H9 (cell line): ENCODE measurements around the gene B3GNT4. TPM values are rescaled to one million over a fixed set of nuclear protein-coding genes. Genes with fewer than 3 reads are reported as not detected.

Experiments used
- DNase-seq: peaks from one replicate; pipeline ENCODE4 v3.0.0-alpha.2; 2017
- H2AFZ ChIP-seq: one replicate; pipeline ENCODE4 v1.6.1; 2013; ENCODE audit warnings: mild to moderate bottlenecking, low read length, control low read depth, moderate library complexity
- H2AK5ac ChIP-seq: 2 replicates; pipeline ENCODE4 v1.6.1; 2013; ENCODE audit warnings: low read length, control low read depth, mixed read lengths; ENCODE audit not compliant: insufficient read length
- H2BK120ac ChIP-seq: one replicate; pipeline ENCODE4 v1.6.1; 2013; ENCODE audit warnings: low read depth, mild to moderate bottlenecking, low read length, control low read depth, inconsistent platforms; ENCODE audit not compliant: poor library complexity, severe bottlenecking
- H2BK12ac ChIP-seq: 2 replicates; pipeline ENCODE4 v1.6.1; 2013; ENCODE audit warnings: low read length, control low read depth, mixed read lengths, low read depth; ENCODE audit not compliant: insufficient read length
- H2BK15ac ChIP-seq: 2 replicates; pipeline ENCODE4 v1.6.1; 2013; ENCODE audit warnings: low read depth, low read length, control low read depth
- H2BK20ac ChIP-seq: one replicate; pipeline ENCODE4 v1.6.1; 2013; ENCODE audit warnings: low read depth, mild to moderate bottlenecking, low read length, control low read depth, inconsistent platforms; ENCODE audit not compliant: poor library complexity, severe bottlenecking
- H2BK5ac ChIP-seq: 2 replicates; pipeline ENCODE4 v1.6.1; 2013; ENCODE audit warnings: low read length, control low read depth, mixed read lengths; ENCODE audit not compliant: insufficient read length
- H3K14ac ChIP-seq: 2 replicates; pipeline ENCODE4 v1.6.1; 2013; ENCODE audit warnings: low read length, control low read depth; ENCODE audit not compliant: insufficient read depth
- H3K18ac ChIP-seq: 2 replicates; pipeline ENCODE4 v1.6.1; 2013; ENCODE audit warnings: low read depth, mild to moderate bottlenecking, mixed read lengths, low read length, control low read depth; ENCODE audit not compliant: insufficient read length
- H3K23ac ChIP-seq: 2 replicates; pipeline ENCODE4 v1.6.1; 2013; ENCODE audit warnings: low read length, control low read depth, mixed read lengths, low read depth; ENCODE audit not compliant: insufficient read length
- H3K23me2 ChIP-seq: 2 replicates; pipeline ENCODE4 v1.6.1; 2013; ENCODE audit warnings: low read depth, mild to moderate bottlenecking, mixed read lengths, low read length, control low read depth; ENCODE audit not compliant: insufficient read length, poor library complexity, severe bottlenecking
- H3K27ac ChIP-seq: 2 replicates; pipeline ENCODE4 v1.5.1; 2013; ENCODE audit warnings: low read length, control low read depth, mixed read lengths, low read depth; ENCODE audit not compliant: insufficient read length
- H3K27me3 ChIP-seq: 2 replicates; pipeline ENCODE4 v1.6.1; 2013; ENCODE audit warnings: low read length, control low read depth, inconsistent platforms; ENCODE audit not compliant: insufficient read depth
- H3K4ac ChIP-seq: 2 replicates; pipeline ENCODE4 v1.6.1; 2013; ENCODE audit warnings: low read depth, mild to moderate bottlenecking, control low read depth, inconsistent platforms, low read length, moderate library complexity
- H3K4me1 ChIP-seq: 2 replicates; pipeline ENCODE4 v1.6.1; 2013; ENCODE audit warnings: low read length, control low read depth, inconsistent platforms; ENCODE audit not compliant: insufficient read depth
- H3K4me2 ChIP-seq: 2 replicates; pipeline ENCODE4 v1.6.1; 2013; ENCODE audit warnings: low read length, control low read depth, mixed read lengths; ENCODE audit not compliant: insufficient read length, insufficient read depth
- H3K56ac ChIP-seq: 2 replicates; pipeline ENCODE4 v1.6.1; 2013; ENCODE audit warnings: low read depth, mild to moderate bottlenecking, mixed read lengths, low read length, control low read depth; ENCODE audit not compliant: insufficient read length
- H3K79me1 ChIP-seq: 2 replicates; pipeline ENCODE4 v1.6.1; 2013; ENCODE audit warnings: low read depth, mild to moderate bottlenecking, moderate library complexity, low read length, control low read depth, inconsistent platforms; ENCODE audit not compliant: insufficient read depth, poor library complexity, severe bottlenecking
- H3K79me2 ChIP-seq: 2 replicates; pipeline ENCODE4 v1.6.1; 2013; ENCODE audit warnings: low read length, control low read depth, inconsistent platforms; ENCODE audit not compliant: insufficient read depth
- H3K9ac ChIP-seq: 2 replicates; pipeline ENCODE4 v1.6.1; 2013; ENCODE audit warnings: low read length, control low read depth, mixed read lengths; ENCODE audit not compliant: insufficient read length; ENCODE audit errors: extremely low read depth
- H3K9me3 ChIP-seq: one replicate; pipeline ENCODE4 v1.6.1; 2013; ENCODE audit warnings: low read depth, low read length, inconsistent platforms; ENCODE audit not compliant: control insufficient read depth
- H3T11ph ChIP-seq: one replicate; pipeline ENCODE4 v1.6.1; 2013; ENCODE audit warnings: mild to moderate bottlenecking, low read length, control low read depth, inconsistent platforms
- H4K20me1 ChIP-seq: one replicate; pipeline ENCODE4 v1.6.1; 2013; ENCODE audit not compliant: control insufficient read depth, insufficient read length, insufficient read depth
- H4K5ac ChIP-seq: 2 replicates; pipeline ENCODE4 v1.6.1; 2013; ENCODE audit warnings: low read depth, mild to moderate bottlenecking, mixed read lengths, low read length, control low read depth; ENCODE audit not compliant: insufficient read length
- H4K8ac ChIP-seq: replicated peaks from 2 replicates; pipeline ENCODE4 v1.6.1; 2013; ENCODE audit warnings: low read length, control low read depth, mixed read lengths, low read depth; ENCODE audit not compliant: insufficient read length
- H4K91ac ChIP-seq: 2 replicates; pipeline ENCODE4 v1.6.1; 2013; ENCODE audit warnings: low read depth, mild to moderate bottlenecking, moderate library complexity, mixed read lengths, low read length, control low read depth; ENCODE audit not compliant: insufficient read length
- H3K27ac Mint-ChIP-seq, 3 experiments: 2 replicates in 2 of 3; 3 replicates in 1 of 3; pipeline ENCODE4 v1.8.0; 2020 to 2021; ENCODE audit warnings: mixed read lengths in 3 of 3, mild to moderate bottlenecking in 1 of 3, moderate library complexity in 1 of 3
- H3K27me3 Mint-ChIP-seq: 2 replicates; pipeline ENCODE4 v1.8.0; 2021; ENCODE audit warnings: low read depth, mild to moderate bottlenecking, moderate library complexity, mixed read lengths
- H3K36me3 Mint-ChIP-seq, 3 experiments: 2 replicates in 2 of 3; 3 replicates in 1 of 3; pipeline ENCODE4 v1.8.0; 2020 to 2021; ENCODE audit warnings: low read depth in 3 of 3, mixed read lengths in 3 of 3; ENCODE audit not compliant: insufficient read depth in 1 of 3
- H3K4me1 Mint-ChIP-seq, 2 experiments: 2 replicates each; pipeline ENCODE4 v1.8.0; 2020; ENCODE audit warnings: mixed read lengths in 2 of 2
- H3K4me3 Mint-ChIP-seq, 2 experiments: 2 replicates in 1 of 2; 3 replicates in 1 of 2; pipeline ENCODE4 v1.8.0; 2020 to 2021; ENCODE audit warnings: mild to moderate bottlenecking in 2 of 2, mixed read lengths in 2 of 2, moderate library complexity in 1 of 2
- H3K9me3 Mint-ChIP-seq, 2 experiments: 2 replicates in 1 of 2; 3 replicates in 1 of 2; pipeline ENCODE4 v1.8.0; 2020; ENCODE audit warnings: mild to moderate bottlenecking in 2 of 2, mixed read lengths in 2 of 2, moderate library complexity in 1 of 2
- WGBS: extraction: QIAGEN DNeasy Blood & Tissue Kit; methylation state at CpG from one replicate; pipeline ENCODE4 v1.1.7; 2013; ENCODE audit warnings: missing lambda C conversion rate, low lambda C conversion rate, mixed read lengths; ENCODE audit not compliant: insufficient read length; ENCODE audit errors: extremely low coverage; 5-methylcytosine and 5-hydroxymethylcytosine counted together
- total RNA-seq: library from RNA; stranded (reverse); gene quantifications from 2 replicates; pipeline ENCODE4 v1.2.1, GENCODE V29; 2021
- TF ChIP-seq, protein P1 (sequence below): fragments of 200-600 bp; sonication (generic); conservative IDR thresholded peaks from 3 replicates; pipeline ENCODE4 v1.8.0; 2021; ENCODE audit warnings: antibody characterized with exemption, mild to moderate bottlenecking

B3GNT4 gene
- total RNA-seq, 1 experiment from 2014 or later: 1.0 TPM

DNA sequence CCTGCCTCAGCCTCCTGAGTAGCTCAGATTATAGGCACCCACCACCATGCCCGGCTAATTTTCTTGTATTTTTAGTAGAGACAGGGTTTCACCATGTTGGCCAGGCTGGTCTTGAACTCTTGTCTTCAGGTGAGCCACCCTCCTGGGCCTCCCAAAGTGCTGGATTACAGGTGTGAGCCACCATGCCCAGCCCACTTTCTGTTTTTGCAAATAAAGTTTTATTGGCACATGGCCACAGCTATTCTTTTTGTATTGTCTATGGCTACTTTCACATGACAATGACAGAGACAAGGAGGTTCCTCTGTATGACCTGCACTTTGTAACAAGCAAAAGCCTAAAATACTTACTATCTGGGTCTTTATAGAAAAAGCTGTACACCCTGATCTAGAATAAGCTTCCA, 42.0 kb downstream of the B3GNT4 start:
- Histone ChIP-seq H3K23ac (no peak overlapping the region), H3K14ac (no peak overlapping the region), H3K18ac (no peak overlapping the region), H3K4me1 (no peaks in the 10 kb centered on the region), H3K27me3 (no peaks in the 10 kb centered on the region), H3K4me2 (no peak overlapping the region), H3K79me2 (no peaks in the 10 kb centered on the region), H3K23me2 (no peaks in the 10 kb centered on the region), H2BK12ac (no peak overlapping the region), H4K8ac (no peak overlapping the region), H4K5ac (no peak overlapping the region), H4K20me1 (no peaks in the 10 kb centered on the region), H3K56ac (no peak overlapping the region), H3T11ph (no peak overlapping the region), H3K9ac (no peak overlapping the region), H3K27ac (no peak overlapping the region), H2AK5ac (no peak overlapping the region), H2BK5ac (no peak overlapping the region), H2BK20ac (no peak overlapping the region), H3K9me3 (no peaks in the 10 kb centered on the region), H2BK120ac (no peak overlapping the region), H2AFZ (no peak overlapping the region), H2BK15ac (no peak overlapping the region), H3K79me1 (no peaks in the 10 kb centered on the region), H3K4ac (no peak overlapping the region), H4K91ac (no peak overlapping the region)
- Mint-ChIP-seq H3K36me3 (peaks cover 3 to 41% (median 15%) of the 10 kb centered on the region in 3 experiments; a peak in 6 of 7 replicates), H3K27me3 (no peaks in the 10 kb centered on the region), H3K27ac (no peak overlapping the region; a peak in 1 of 7 replicates), H3K9me3 (no peaks in the 10 kb centered on the region), H3K4me1 (no peaks in the 10 kb centered on the region), H3K4me3 (no peak overlapping the region)
- no peak for DNase-seq
- no CpG with 5 or more reads among the region's 1 CpG for WGBS
- TF ChIP-seq, protein P1, sequence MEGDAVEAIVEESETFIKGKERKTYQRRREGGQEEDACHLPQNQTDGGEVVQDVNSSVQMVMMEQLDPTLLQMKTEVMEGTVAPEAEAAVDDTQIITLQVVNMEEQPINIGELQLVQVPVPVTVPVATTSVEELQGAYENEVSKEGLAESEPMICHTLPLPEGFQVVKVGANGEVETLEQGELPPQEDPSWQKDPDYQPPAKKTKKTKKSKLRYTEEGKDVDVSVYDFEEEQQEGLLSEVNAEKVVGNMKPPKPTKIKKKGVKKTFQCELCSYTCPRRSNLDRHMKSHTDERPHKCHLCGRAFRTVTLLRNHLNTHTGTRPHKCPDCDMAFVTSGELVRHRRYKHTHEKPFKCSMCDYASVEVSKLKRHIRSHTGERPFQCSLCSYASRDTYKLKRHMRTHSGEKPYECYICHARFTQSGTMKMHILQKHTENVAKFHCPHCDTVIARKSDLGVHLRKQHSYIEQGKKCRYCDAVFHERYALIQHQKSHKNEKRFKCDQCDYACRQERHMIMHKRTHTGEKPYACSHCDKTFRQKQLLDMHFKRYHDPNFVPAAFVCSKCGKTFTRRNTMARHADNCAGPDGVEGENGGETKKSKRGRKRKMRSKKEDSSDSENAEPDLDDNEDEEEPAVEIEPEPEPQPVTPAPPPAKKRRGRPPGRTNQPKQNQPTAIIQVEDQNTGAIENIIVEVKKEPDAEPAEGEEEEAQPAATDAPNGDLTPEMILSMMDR: no peak
